Anterior cingulate cortex (tissue), 58 donors: ENCODE data around the gene RAP1GAP.
A peak's percentile ranks its signal among the peaks of the same experiment; 100 is the strongest.
"Not testable (repeated sequence)": the region's sequence is repeated elsewhere in the genome, so short reads cannot be mapped to it uniquely, and the experiment has no call there.

Experiments used
- DNase-seq, 58 donors: peaks; one replicate each; lab custom pipeline; 2025; lab: John Stamatoyannopoulos, UW

Gene RAP1GAP

GRCh38 chr1:21631944-21632887 lies 36.9 kb downstream of the RAP1GAP start:
- peak in 3 of 58 donors; percentile 14 to 42 (median 19) for DNase-seq

GRCh38 chr1:21631590-21631943 lies 37.6 kb downstream of the RAP1GAP start:
- not testable (repeated sequence) for DNase-seq

GRCh38 chr1:21630571-21631343 lies 38.4 kb downstream of the RAP1GAP start:
- DNase-seq, result peak in 5 of 58 donors; percentile 14 to 25 (median 17)

- no peak for DNase-seq
Observed at GRCh38 chr1:21629971-21630370, 39.2 kb downstream of the RAP1GAP start.

- DNase-seq, result no peak
Observed at GRCh38 chr1:21628798-21629393, 40.3 kb downstream of the RAP1GAP start.

- no peak for DNase-seq
Observed at GRCh38 chr1:21626921-21627339, 42.2 kb downstream of the RAP1GAP start.

- DNase-seq, result no peak
Observed at GRCh38 chr1:21625390-21626190, 43.6 kb downstream of the RAP1GAP start.

GRCh38 chr1:21624571-21625389 lies 44.4 kb downstream of the RAP1GAP start:
- peak in 49 of 58 donors; percentile 12 to 77 (median 54) for DNase-seq

GRCh38 chr1:21623410-21623961 lies 45.7 kb downstream of the RAP1GAP start:
- peak in 1 of 58 donors; percentile 36 for DNase-seq

- peak in 2 of 58 donors; percentile 33 to 41 for DNase-seq
Observed at GRCh38 chr1:21622466-21623315, 46.5 kb downstream of the RAP1GAP start.

GRCh38 chr1:21621761-21622436 lies 47.3 kb downstream of the RAP1GAP start:
- DNase-seq, result no peak

- DNase-seq, result no peak
Observed at GRCh38 chr1:21621051-21621450, 48.1 kb downstream of the RAP1GAP start.

- DNase-seq, result peak in 39 of 58 donors; percentile 5 to 59 (median 29)
Observed at GRCh38 chr1:21620496-21620895, 48.7 kb downstream of the RAP1GAP start.

GRCh38 chr1:21620011-21620410 lies 49.1 kb downstream of the RAP1GAP start:
- DNase-seq, result peak in 2 of 58 donors; percentile 19 to 50

- no peak for DNase-seq
Observed at GRCh38 chr1:21619375-21619947, 49.7 kb downstream of the RAP1GAP start.

- DNase-seq, result peak in 3 of 58 donors; percentile 26 to 50 (median 33)
Observed at GRCh38 chr1:21618561-21619374, 50.4 kb downstream of the RAP1GAP start.
